ENCODE measurements around the gene ATP8B3.

ATP8B3 gene

GRCh38 chr19:1811942-1812425, at the start of gene ATP8B3:
TSS of gene ATP8B3 (minus strand) at chr19:1812276. CDS start at chr19:1811736, 540 bp downstream.
- Histone ChIP-seq H3K27ac (ENCODE audit: extremely low read depth, low read depth, low read length) (peak within 1 kb of the TSS; percentile 24; the same call in 1 of the 2 replicates), H3K4me3 (ENCODE audit: low read depth, low read length) (peak within 1 kb of the TSS; percentile 48), H3K36me3 (ENCODE audit: control insufficient read depth in 2 of 2, insufficient read depth in 1 of 2, low read length in 2 of 2) (peaks cover 0 to 20% of the 10 kb centered on the region in 2 experiments; a peak in 1 of 3 replicates), H3K9me3 (ENCODE audit: control insufficient read depth, insufficient read depth, low read depth, low read length) (no peaks in the 10 kb centered on the region), H3K4me1 (ENCODE audit: control insufficient read depth, insufficient read depth, low read length) (no peaks in the 10 kb centered on the region)
- POLR2A ChIA-PET: no interaction called here
- 0 out of 2 replicates have a peak, but pooled peaks have one; percentile 5 for TF ChIP-seq EGR2 (tag by site-specific recombination; IDR thresholded peaks at IDR 0.05; ENCODE audit: low read depth)
- no peak for TF ChIP-seq ZNF211 (tag by site-specific recombination; IDR thresholded peaks at IDR 0.05; ENCODE audit: low read depth)
- no peak for TF ChIP-seq ZNF585B (tag by site-specific recombination; IDR thresholded peaks at IDR 0.05)
- TF ChIP-seq ZNF19 (tag by site-specific recombination; IDR thresholded peaks at IDR 0.05; ENCODE audit: low read depth): no peak
- no peak for TF ChIP-seq ZNF707 (tag by site-specific recombination; IDR thresholded peaks at IDR 0.05)
- no peak for TF ChIP-seq ZNF449 (tag by site-specific recombination; IDR thresholded peaks at IDR 0.05)
- no peak for TF ChIP-seq ZBTB44 (tag by site-specific recombination; IDR thresholded peaks at IDR 0.05)
- TF ChIP-seq REPIN1 (tag by site-specific recombination; IDR thresholded peaks at IDR 0.05; ENCODE audit: low read depth): no peak
- no peak for TF ChIP-seq ZNF513 (tag by site-specific recombination; IDR thresholded peaks at IDR 0.05)
- no peak for TF ChIP-seq ZNF140 (tag by site-specific recombination; IDR thresholded peaks at IDR 0.05)
- no peak for TF ChIP-seq KLF16 (tag by site-specific recombination; IDR thresholded peaks at IDR 0.05)
- no peak for TF ChIP-seq ZNF280D (tag by site-specific recombination; IDR thresholded peaks at IDR 0.05)
- no peak for TF ChIP-seq ZNF391 (tag by site-specific recombination; IDR thresholded peaks at IDR 0.05; ENCODE audit: borderline replicate concordance, low read depth)
- no peak for TF ChIP-seq YY1 (tag by site-specific recombination; IDR thresholded peaks at IDR 0.05)
- 0 out of 2 replicates have a peak, but pooled peaks have one; percentile 4 for TF ChIP-seq ZBTB10 (tag by site-specific recombination; IDR thresholded peaks at IDR 0.05)
- no peak for TF ChIP-seq ZNF670 (tag by site-specific recombination; IDR thresholded peaks at IDR 0.05; ENCODE audit: low read depth)
- no peak for TF ChIP-seq OVOL3 (tag by site-specific recombination; IDR thresholded peaks at IDR 0.05)
- peak; percentile 98; the same call in 1 of the 2 replicates for TF ChIP-seq ZNF768 (tag by site-specific recombination; IDR thresholded peaks at IDR 0.05)
- CTCF ChIA-PET: no interaction called here

Measured in HEK293 (cell line).